Adrenal gland (tissue), 12 donors: ENCODE measurements around the gene OSBP. TPM values are rescaled to one million over a fixed set of nuclear protein-coding genes. Genes with fewer than 3 reads are reported as not detected.
"Not testable (repeated sequence)": the region's sequence is repeated elsewhere in the genome, so short reads cannot be mapped to it uniquely, and the experiment has no call there.

ENCODE experiments used
- DNase-seq, 7 donors: peaks; one replicate each; pipeline ENCODE4 v3.0.0-alpha.2; 2019 to 2020
- H3K27ac ChIP-seq, 5 donors: fragments of 200-600 bp; sonication (generic) in 4 of 5; 1 replicate in 3 of 5; 2 replicates in 2 of 5; pipeline versions ENCODE4 v1.5.1 to v1.8.0; 2016 to 2020; ENCODE audit warnings: mild to moderate bottlenecking in 1 of 5
- H3K27me3 ChIP-seq: fragments of 200-600 bp; 2 replicates; pipeline ENCODE4 v1.8.0; 2021
- H3K36me3 ChIP-seq, 2 donors: fragments of 200-600 bp; replicated peaks in 1 of 2; 1 replicate in 1 of 2; 2 replicates in 1 of 2; pipeline versions ENCODE4 v1.5.1 to v1.8.0; 2018 to 2022
- H3K4me1 ChIP-seq, 2 donors: fragments of 200-600 bp; replicated peaks in 1 of 2; 1 replicate in 1 of 2; 2 replicates in 1 of 2; pipeline versions ENCODE4 v1.5.1 to v1.8.0; 2018 to 2021
- H3K4me3 ChIP-seq, 4 donors: fragments of 200-600 bp; sonication (generic) in 3 of 4; one replicate each; pipeline ENCODE4 v1.5.1; 2016 to 2018
- H3K9me3 ChIP-seq, 3 donors: fragments of 200-600 bp; sonication (generic) in 1 of 3; replicated peaks in 1 of 3; 1 replicate in 2 of 3; 2 replicates in 1 of 3; pipeline versions ENCODE4 v1.5.1 to v1.8.0; 2016 to 2021
- POLR2A ChIP-seq, 2 donors: fragments of 450-650 bp; IDR thresholded peaks; one replicate each; pipeline ENCODE4 v1.6.1; 2017; ENCODE audit warnings: antibody characterized with exemption in 2 of 2, mild to moderate bottlenecking in 2 of 2, moderate library complexity in 1 of 2
- WGBS, 4 donors: extraction: QIAGEN DNeasy Blood & Tissue Kit in 2 of 4; methylation state at CpG; one replicate each; pipeline versions ENCODE4 v1.1.5 to v1.1.7; 2013 to 2017; 5-methylcytosine and 5-hydroxymethylcytosine counted together
- intact Hi-C, 2 donors: fragments of 100-400 bp; cut with DNase I; formaldehyde crosslinking; loops; one replicate each; pipeline versions ENCODE4 v1.14.1 to v1.15.0; 2022 to 2023
- polyA plus RNA-seq, 3 donors: library from polyadenylated mRNA; stranded (reverse); fragments of 200-250 nt in 2 of 3; fragments of 350-450 nt in 1 of 3; fragmentation: Illumina TruSeq in 1 of 3; extraction: RNeasy Lipid Tissue Mini Kit (QIAGEN cat#74804) in 1 of 3; gene quantifications; one replicate each; pipeline ENCODE4 v1.2.3, GENCODE V29; 2013 to 2014
- total RNA-seq, 9 donors: library from RNA; depleted of rRNA in 4 of 9; stranded (reverse); fragments of >200 nt in 4 of 9; fragments of 120-200 nt in 1 of 9; fragmentation: NEBNext Ultra II Directional in 1 of 9; extraction: Animal tissue kit (Norgen Biotek cat#: 25700) in 1 of 9; gene quantifications; one replicate each; pipeline versions ENCODE4 v1.1.0 to v1.2.4, GENCODE V29; 2013 to 2023
- TF ChIP-seq, protein P1 (sequence below), 6 experiments: fragments of 450-650 bp in 4 of 6; fragments of 200-600 bp in 2 of 6; sonication (generic) in 1 of 6; IDR thresholded peaks; 1 replicate in 5 of 6; 2 replicates in 1 of 6; pipeline versions ENCODE4 v1.5.1 to v1.8.0; 2016 to 2021; ENCODE audit warnings: antibody characterized with exemption in 6 of 6, mild to moderate bottlenecking in 2 of 6, moderate library complexity in 1 of 6
- donor health status: healthy with polysubstance abuse.
- donor health status: Bipolar disorder and iron deficiency.
- donor health status: DM: yes; HTN: yes; CAD: no.
- donor health status: DM: no; HTN: no; CAD: no.
- donor health status: DM: no; HTN: no; CAD: no.
- donor health status: DM: yes; HTN: yes; CAD: no.

OSBP gene
- total and polyA plus RNA-seq, 12 donors, result 15.3 to 120 (median 68.7) TPM

DNA sequence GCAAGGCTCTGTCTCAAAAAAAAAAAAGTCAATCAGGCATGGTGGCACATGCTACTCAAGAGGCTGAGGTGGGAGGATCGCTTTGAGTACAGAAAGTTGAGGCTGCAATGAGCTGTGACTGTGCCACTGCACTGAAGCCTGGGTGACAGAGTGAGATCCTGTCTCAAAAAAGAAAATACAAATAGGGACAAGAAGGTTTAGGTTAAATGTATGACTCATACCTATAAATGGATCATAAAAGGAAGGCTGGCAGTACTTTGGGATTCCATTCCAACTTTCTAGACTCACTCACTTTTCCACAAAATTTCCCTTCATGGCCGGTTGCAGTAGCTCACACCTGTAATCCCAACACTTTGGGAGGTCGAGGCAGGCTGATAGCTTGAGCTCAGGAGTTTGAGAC lies 25.6 kb upstream of the OSBP start:
- Histone ChIP-seq H3K36me3 (peaks cover 0 to 73% of the 10 kb centered on the region in 2 donors), H3K4me3 (no peak overlapping the region), H3K27ac (no peak overlapping the region), H3K27me3 (no peaks in the 10 kb centered on the region), H3K4me1 (peaks cover 0 to 8% of the 10 kb centered on the region in 2 donors), H3K9me3 (no peaks in the 10 kb centered on the region)
- intact Hi-C loops, result no loop called here
- WGBS, 4 donors, result 98 to 100% (median 98%) methylated on average over 3 of the region's 3 CpGs
- DNase-seq, result no peak
- TF ChIP-seq, protein P1, sequence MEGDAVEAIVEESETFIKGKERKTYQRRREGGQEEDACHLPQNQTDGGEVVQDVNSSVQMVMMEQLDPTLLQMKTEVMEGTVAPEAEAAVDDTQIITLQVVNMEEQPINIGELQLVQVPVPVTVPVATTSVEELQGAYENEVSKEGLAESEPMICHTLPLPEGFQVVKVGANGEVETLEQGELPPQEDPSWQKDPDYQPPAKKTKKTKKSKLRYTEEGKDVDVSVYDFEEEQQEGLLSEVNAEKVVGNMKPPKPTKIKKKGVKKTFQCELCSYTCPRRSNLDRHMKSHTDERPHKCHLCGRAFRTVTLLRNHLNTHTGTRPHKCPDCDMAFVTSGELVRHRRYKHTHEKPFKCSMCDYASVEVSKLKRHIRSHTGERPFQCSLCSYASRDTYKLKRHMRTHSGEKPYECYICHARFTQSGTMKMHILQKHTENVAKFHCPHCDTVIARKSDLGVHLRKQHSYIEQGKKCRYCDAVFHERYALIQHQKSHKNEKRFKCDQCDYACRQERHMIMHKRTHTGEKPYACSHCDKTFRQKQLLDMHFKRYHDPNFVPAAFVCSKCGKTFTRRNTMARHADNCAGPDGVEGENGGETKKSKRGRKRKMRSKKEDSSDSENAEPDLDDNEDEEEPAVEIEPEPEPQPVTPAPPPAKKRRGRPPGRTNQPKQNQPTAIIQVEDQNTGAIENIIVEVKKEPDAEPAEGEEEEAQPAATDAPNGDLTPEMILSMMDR (IDR thresholded peaks at IDR 0.05), result no peak
- TF ChIP-seq POLR2A (IDR thresholded peaks at IDR 0.05), result no peak

DNA sequence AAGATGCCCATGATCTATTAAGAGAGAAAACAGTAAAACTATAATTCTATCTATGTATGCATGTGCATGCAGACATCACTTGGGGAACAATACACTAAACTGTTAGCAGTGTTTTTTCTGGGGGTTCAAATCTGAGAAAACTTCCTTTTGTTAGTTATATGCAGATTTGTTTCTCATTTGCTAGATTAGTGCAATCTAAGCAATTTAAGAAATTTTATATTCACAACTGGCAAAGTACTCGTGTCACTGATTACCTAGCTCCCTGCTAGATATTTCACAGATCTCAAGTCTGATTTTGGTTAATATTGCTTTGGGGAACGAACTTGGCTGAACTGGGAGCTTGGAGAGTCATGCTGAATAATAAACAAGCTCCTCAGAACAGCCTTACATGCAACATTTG lies 14.9 kb upstream of the OSBP start:
- intact Hi-C loops, result no loop called here
- DNase-seq, result no peak
- no peaks in the 10 kb centered on the region for H3K9me3 ChIP-seq
- 88 to 98% (median 95%) methylated on average over 2 of the region's 2 CpGs for WGBS, 4 donors
- no peak overlapping the region for H3K27ac ChIP-seq
- peaks cover 0 to 4% of the 10 kb centered on the region in 2 donors for H3K36me3 ChIP-seq
- no peaks in the 10 kb centered on the region for H3K4me1 ChIP-seq
- no peak overlapping the region for H3K4me3 ChIP-seq
- TF ChIP-seq POLR2A (IDR thresholded peaks at IDR 0.05), result no peak
- TF ChIP-seq, protein P1 (IDR thresholded peaks at IDR 0.05), result no peak
- no peaks in the 10 kb centered on the region for H3K27me3 ChIP-seq

- TF ChIP-seq, protein P1 (IDR thresholded peaks at IDR 0.05), result no peak
- TF ChIP-seq POLR2A (IDR thresholded peaks at IDR 0.05), result no peak
- Histone ChIP-seq H3K4me3 (no peak overlapping the region), H3K27me3 (no peaks in the 10 kb centered on the region), H3K4me1 (no peaks in the 10 kb centered on the region), H3K36me3 (no peaks in the 10 kb centered on the region), H3K27ac (no peak overlapping the region), H3K9me3 (no peaks in the 10 kb centered on the region)
- no peak for DNase-seq
- intact Hi-C loops, result no loop called here
Observed at GRCh38 chr11:59629996-59630395, 14.4 kb upstream of the OSBP start.

DNA sequence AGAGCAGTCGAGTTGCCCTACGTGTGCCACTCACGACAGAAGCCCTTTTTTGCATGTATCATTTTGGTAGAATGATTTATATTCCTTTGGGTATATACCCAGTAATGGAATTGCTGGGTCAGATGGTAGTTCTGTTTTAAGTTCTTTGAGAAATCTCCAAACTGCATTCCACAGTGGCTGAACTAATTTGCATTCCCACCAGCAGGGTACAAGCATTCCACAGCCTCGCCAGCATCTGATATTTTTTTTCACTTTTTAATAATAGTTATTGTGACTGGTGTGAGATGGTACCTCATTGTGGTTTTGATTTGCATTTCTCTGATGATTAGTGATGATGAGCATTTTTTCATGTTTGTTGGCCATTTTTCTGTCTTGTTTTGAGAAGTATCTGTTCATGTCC lies 11.4 kb upstream of the OSBP start:
- H3K9me3 ChIP-seq, H3K4me3 ChIP-seq, DNase-seq, H3K4me1 ChIP-seq, H3K36me3 ChIP-seq, intact Hi-C loops, H3K27me3 ChIP-seq, H3K27ac ChIP-seq: not testable (repeated sequence)
- WGBS, 4 donors, result 91 to 94% (median 92%) methylated on average over 4 of the region's 4 CpGs

- TF ChIP-seq, protein P1 (IDR thresholded peaks at IDR 0.05), result no peak
- TF ChIP-seq POLR2A (IDR thresholded peaks at IDR 0.05), result no peak
- H3K27me3 ChIP-seq, result no peaks in the 10 kb centered on the region
- H3K4me3 ChIP-seq, result no peak overlapping the region
- H3K27ac ChIP-seq, result no peak overlapping the region
- H3K9me3 ChIP-seq, result no peaks in the 10 kb centered on the region
- H3K4me1 ChIP-seq, result no peaks in the 10 kb centered on the region
- intact Hi-C loops, result no loop called here
- H3K36me3 ChIP-seq, result no peaks in the 10 kb centered on the region
- no peak for DNase-seq
- 84 to 92% (median 91%) methylated on average over 3 of the region's 3 CpGs for WGBS, 4 donors
Observed at GRCh38 chr11:59625703-59626102, 10.1 kb upstream of the OSBP start.
